Mammary epithelial cell (primary cell): Measurements from ENCODE around the gene OR2G3.

Source experiments
- CTCF ChIP-seq, 2 donors: IDR thresholded peaks in 1 of 2; conservative IDR thresholded peaks in 1 of 2; 2 replicates each; pipeline ENCODE4 v1.5.1; 2011 to 2012; ENCODE audit warnings: inconsistent platforms in 2 of 2, low read length in 2 of 2, mild to moderate bottlenecking in 2 of 2, control low read depth in 1 of 2, low read depth in 1 of 2; ENCODE audit not compliant: insufficient read depth in 1 of 2; ENCODE audit errors: extremely low read depth in 1 of 2
- EZH2 ChIP-seq: IDR thresholded peaks from 2 replicates; pipeline ENCODE4 v1.6.1; 2012; ENCODE audit warnings: low read length, inconsistent platforms, borderline replicate concordance

- no peak for TF ChIP-seq CTCF (conservative IDR thresholded peaks at IDR 0.05 in 1 of 2, IDR thresholded peaks at IDR 0.05 in 1 of 2; ENCODE audit: extremely low read depth in 1 of 2, insufficient read depth in 1 of 2, low read depth in 1 of 2, low read length in 2 of 2)
- TF ChIP-seq EZH2: no peak
Measured at GRCh38 chr1:247557926-247558674, 47.3 kb upstream of the OR2G3 start.
